ENCODE results near the gene ZNF407. TPM values are rescaled to one million over a fixed set of nuclear protein-coding genes. Genes with fewer than 3 reads are reported as not detected.

The ZNF407 gene
- total and polyA plus RNA-seq, 2 of the 13 experiments (the other 11 are each of a cell fraction or from before 2014, with no cell fraction given), result 2.3 to 8.7 TPM

- no TSS peak for BruUV-seq (replicated peaks)
- H2AFZ ChIP-seq (ENCODE audit: low read length), result no peak overlapping the region
- FAIRE-seq, result no peak
- H3K27ac ChIP-seq (ENCODE audit: extremely low read length, insufficient read depth, low read length), result peak overlapping the region; percentile 92
- peaks cover 6% of the 10 kb centered on the region for H3K79me2 ChIP-seq (ENCODE audit: insufficient read depth, low read length)
- H3K4me2 ChIP-seq (ENCODE audit: low read depth, low read length), result peak overlapping the region; percentile 74
- H3K4me3 ChIP-seq (replicated peaks in 1 of 3; ENCODE audit: insufficient read depth in 1 of 3, low read depth in 2 of 3, low read length in 3 of 3), result peak overlapping the region; percentile 2 to 47 (median 24); a peak in 5 of 6 replicates
- peak; percentile 79 for ATAC-seq
- no peaks in the 10 kb centered on the region for H3K27me3 ChIP-seq (ENCODE audit: control insufficient read depth in 1 of 2, insufficient read depth in 2 of 2, low read length in 2 of 2)
- peak; percentile 80 for DNase-seq (ENCODE audit: low spot score)
- H3K4me1 ChIP-seq (ENCODE audit: insufficient read depth, low read length), result peaks cover 60% of the 10 kb centered on the region
- 0% methylated on average over 3 of the region's 3 CpGs for WGBS (ENCODE audit: low lambda C conversion rate)
- in situ Hi-C loops (cut with HindIII; ENCODE audit: extremely low pct_ligation_motif_present, low pct_unique_long_range_greater_than_20kb) (no loop called here), intact Hi-C loops (cut with micrococcal nuclease; ENCODE audit: unreplicated experiment) (loop anchor here (5.0 kb wide), 1 partner anchor 76 kb away; no protein-coding TSS in a partner anchor)
- no peaks in the 10 kb centered on the region for H3K9me3 ChIP-seq (ENCODE audit: low read length)
- no peaks in the 10 kb centered on the region for H3K36me3 ChIP-seq (replicated peaks in 1 of 2; ENCODE audit: control insufficient read depth in 1 of 2, insufficient read depth in 2 of 2, low read length in 2 of 2)
- CTCF ChIA-PET (ENCODE audit: low intra/inter-chr PET ratio, low total read pairs), result no interaction called here
- POLR2A ChIA-PET, result no interaction called here
- no peaks in the 10 kb centered on the region for H4K20me1 ChIP-seq (ENCODE audit: insufficient read depth, low read length)
- H3K9ac ChIP-seq (ENCODE audit: insufficient read depth, low read depth, low read length), result peak overlapping the region; percentile 78
- TF ChIP-seq, protein P1, sequence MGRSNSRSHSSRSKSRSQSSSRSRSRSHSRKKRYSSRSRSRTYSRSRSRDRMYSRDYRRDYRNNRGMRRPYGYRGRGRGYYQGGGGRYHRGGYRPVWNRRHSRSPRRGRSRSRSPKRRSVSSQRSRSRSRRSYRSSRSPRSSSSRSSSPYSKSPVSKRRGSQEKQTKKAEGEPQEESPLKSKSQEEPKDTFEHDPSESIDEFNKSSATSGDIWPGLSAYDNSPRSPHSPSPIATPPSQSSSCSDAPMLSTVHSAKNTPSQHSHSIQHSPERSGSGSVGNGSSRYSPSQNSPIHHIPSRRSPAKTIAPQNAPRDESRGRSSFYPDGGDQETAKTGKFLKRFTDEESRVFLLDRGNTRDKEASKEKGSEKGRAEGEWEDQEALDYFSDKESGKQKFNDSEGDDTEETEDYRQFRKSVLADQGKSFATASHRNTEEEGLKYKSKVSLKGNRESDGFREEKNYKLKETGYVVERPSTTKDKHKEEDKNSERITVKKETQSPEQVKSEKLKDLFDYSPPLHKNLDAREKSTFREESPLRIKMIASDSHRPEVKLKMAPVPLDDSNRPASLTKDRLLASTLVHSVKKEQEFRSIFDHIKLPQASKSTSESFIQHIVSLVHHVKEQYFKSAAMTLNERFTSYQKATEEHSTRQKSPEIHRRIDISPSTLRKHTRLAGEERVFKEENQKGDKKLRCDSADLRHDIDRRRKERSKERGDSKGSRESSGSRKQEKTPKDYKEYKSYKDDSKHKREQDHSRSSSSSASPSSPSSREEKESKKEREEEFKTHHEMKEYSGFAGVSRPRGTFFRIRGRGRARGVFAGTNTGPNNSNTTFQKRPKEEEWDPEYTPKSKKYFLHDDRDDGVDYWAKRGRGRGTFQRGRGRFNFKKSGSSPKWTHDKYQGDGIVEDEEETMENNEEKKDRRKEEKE (IDR thresholded peaks at IDR 0.05), result no peak
- TF ChIP-seq ZNF569 (CRISPR knock-in tag; IDR thresholded peaks at IDR 0.05; ENCODE audit: borderline replicate concordance), result no peak
- TF ChIP-seq ZNF576 (CRISPR knock-in tag; IDR thresholded peaks at IDR 0.05), result no peak
- no peak for TF ChIP-seq ZNF567 (CRISPR knock-in tag; IDR thresholded peaks at IDR 0.05; ENCODE audit: borderline replicate concordance)
- 0 out of 2 replicates have a peak, but pooled peaks have one; percentile 15 for TF ChIP-seq ZNF816 (CRISPR knock-in tag; IDR thresholded peaks at IDR 0.05; ENCODE audit: borderline replicate concordance)
- TF ChIP-seq NCOA2 (CRISPR knock-in tag; IDR thresholded peaks at IDR 0.05), result no peak
- TF ChIP-seq ZNF354B (CRISPR knock-in tag; IDR thresholded peaks at IDR 0.05), result no peak
- no peak for TF ChIP-seq ZBTB21 (CRISPR knock-in tag; IDR thresholded peaks at IDR 0.05)
- TF ChIP-seq TBP (CRISPR knock-in tag; IDR thresholded peaks at IDR 0.05), result no peak
- no peak for TF ChIP-seq YY1 (IDR thresholded peaks at IDR 0.05; ENCODE audit: insufficient read depth, insufficient replicate concordance, low read depth, low read length)
- no peak for TF ChIP-seq NR0B2 (CRISPR knock-in tag; IDR thresholded peaks at IDR 0.05)
- TF ChIP-seq IRF2 (CRISPR knock-in tag; IDR thresholded peaks at IDR 0.05), result 0 out of 2 replicates have a peak, but pooled peaks have one; percentile 14
- no peak for TF ChIP-seq RORA (CRISPR knock-in tag; IDR thresholded peaks at IDR 0.05)
- TF ChIP-seq, protein P2, sequence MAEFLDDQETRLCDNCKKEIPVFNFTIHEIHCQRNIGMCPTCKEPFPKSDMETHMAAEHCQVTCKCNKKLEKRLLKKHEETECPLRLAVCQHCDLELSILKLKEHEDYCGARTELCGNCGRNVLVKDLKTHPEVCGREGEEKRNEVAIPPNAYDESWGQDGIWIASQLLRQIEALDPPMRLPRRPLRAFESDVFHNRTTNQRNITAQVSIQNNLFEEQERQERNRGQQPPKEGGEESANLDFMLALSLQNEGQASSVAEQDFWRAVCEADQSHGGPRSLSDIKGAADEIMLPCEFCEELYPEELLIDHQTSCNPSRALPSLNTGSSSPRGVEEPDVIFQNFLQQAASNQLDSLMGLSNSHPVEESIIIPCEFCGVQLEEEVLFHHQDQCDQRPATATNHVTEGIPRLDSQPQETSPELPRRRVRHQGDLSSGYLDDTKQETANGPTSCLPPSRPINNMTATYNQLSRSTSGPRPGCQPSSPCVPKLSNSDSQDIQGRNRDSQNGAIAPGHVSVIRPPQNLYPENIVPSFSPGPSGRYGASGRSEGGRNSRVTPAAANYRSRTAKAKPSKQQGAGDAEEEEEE (CRISPR knock-in tag; IDR thresholded peaks at IDR 0.05; ENCODE audit: borderline replicate concordance), result no peak
- 0 out of 2 replicates have a peak, but pooled peaks have one; percentile 33 for TF ChIP-seq STAT5B (CRISPR knock-in tag; IDR thresholded peaks at IDR 0.05)
- no peak for TF ChIP-seq NONO (IDR thresholded peaks at IDR 0.05)
- no peak for TF ChIP-seq NONO (CRISPR knock-in tag; conservative IDR thresholded peaks at IDR 0.05)
- no peak for TF ChIP-seq JUND (CRISPR knock-in tag; IDR thresholded peaks at IDR 0.05)
- no peak for TF ChIP-seq GLI4 (CRISPR knock-in tag; IDR thresholded peaks at IDR 0.05; ENCODE audit: borderline replicate concordance)
- TF ChIP-seq ZSCAN9 (CRISPR knock-in tag; IDR thresholded peaks at IDR 0.05; ENCODE audit: borderline replicate concordance), result no peak
These were observed 135.9 kb downstream of the ZNF407 start for GRCh38 chr18:74733598-74733997.
